Stimulated activated CD4-positive, alpha-beta T cell treated with anti-CD3 and anti-CD28 coated beads, Interleukin-4, amount 100 ng/mL, for 24 hours (primary cell): ENCODE results near the gene ZNFX1.
A peak's percentile ranks its signal among the peaks of the same experiment; 100 is the strongest.
"Not testable (repeated sequence)": the region's sequence is repeated elsewhere in the genome, so short reads cannot be mapped to it uniquely, and the experiment has no call there.

Experiments
- DNase-seq: peaks from one replicate; pipeline ENCODE4 v3.0.0-alpha.2; 2020

ZNFX1 gene

GRCh38 chr20:49247169-49247723, 30.6 kb downstream of the ZNFX1 start:
- no peak for DNase-seq

GRCh38 chr20:49245921-49246740, 31.7 kb downstream of the ZNFX1 start:
- DNase-seq, result peak; percentile 24

- no peak for DNase-seq
These were observed 40.3 kb downstream of the ZNFX1 start for GRCh38 chr20:49237531-49237930.

- no peak for DNase-seq
These were observed 41.6 kb downstream of the ZNFX1 start for GRCh38 chr20:49236301-49236700.

- no peak for DNase-seq
These were observed 43.0 kb downstream of the ZNFX1 start for GRCh38 chr20:49234831-49235230.

DNA sequence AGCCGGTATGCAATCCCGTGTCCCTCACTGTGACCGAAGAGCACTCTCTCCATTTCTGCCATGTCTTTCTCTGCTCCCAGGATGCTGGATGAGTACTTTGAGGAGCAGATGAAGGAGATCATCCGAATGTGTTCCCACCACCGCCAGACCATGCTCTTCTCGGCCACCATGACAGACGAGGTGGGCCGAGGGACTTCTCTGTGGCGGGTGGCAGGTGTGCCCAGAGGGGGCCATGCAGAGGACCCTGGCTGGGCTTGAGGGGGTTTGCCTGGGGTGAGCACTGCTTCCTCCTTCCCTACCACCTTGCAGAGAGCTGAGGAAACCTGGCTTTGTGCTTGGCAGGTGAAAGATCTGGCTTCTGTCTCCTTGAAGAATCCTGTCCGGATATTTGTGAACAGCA, 44.6 kb downstream of the ZNFX1 start:
- no peak for DNase-seq

- no peak for DNase-seq
These were observed 46.4 kb downstream of the ZNFX1 start for GRCh38 chr20:49231471-49231870.

- no peak for DNase-seq
These were observed 47.2 kb downstream of the ZNFX1 start for GRCh38 chr20:49230561-49231133.

- DNase-seq, result no peak
These were observed 47.8 kb downstream of the ZNFX1 start for GRCh38 chr20:49230021-49230420.

DNA sequence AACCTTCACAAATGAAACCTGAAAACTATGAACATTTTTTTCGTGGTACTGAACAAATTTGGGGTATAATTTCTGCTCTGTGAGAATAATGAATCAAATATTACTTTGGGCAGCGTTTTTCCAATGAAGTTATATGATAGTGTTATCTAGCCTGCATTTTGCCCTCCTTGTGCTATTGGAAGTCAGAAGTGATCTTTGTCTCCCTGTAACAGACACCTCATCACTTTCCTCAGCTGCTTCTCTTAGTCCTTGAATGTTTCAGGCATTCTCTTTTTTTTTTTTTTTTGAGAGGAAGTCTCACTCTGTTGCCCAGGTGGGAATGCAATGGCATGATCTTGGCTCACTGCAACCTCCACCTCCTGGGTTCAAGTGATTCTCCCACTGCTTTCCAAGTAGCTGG, 48.5 kb downstream of the ZNFX1 start:
- no peak for DNase-seq

- no peak for DNase-seq
These were observed 49.2 kb downstream of the ZNFX1 start for GRCh38 chr20:49228676-49229075.

GRCh38 chr20:49225896-49226295, 52.0 kb downstream of the ZNFX1 start:
- DNase-seq, result no peak

DNA sequence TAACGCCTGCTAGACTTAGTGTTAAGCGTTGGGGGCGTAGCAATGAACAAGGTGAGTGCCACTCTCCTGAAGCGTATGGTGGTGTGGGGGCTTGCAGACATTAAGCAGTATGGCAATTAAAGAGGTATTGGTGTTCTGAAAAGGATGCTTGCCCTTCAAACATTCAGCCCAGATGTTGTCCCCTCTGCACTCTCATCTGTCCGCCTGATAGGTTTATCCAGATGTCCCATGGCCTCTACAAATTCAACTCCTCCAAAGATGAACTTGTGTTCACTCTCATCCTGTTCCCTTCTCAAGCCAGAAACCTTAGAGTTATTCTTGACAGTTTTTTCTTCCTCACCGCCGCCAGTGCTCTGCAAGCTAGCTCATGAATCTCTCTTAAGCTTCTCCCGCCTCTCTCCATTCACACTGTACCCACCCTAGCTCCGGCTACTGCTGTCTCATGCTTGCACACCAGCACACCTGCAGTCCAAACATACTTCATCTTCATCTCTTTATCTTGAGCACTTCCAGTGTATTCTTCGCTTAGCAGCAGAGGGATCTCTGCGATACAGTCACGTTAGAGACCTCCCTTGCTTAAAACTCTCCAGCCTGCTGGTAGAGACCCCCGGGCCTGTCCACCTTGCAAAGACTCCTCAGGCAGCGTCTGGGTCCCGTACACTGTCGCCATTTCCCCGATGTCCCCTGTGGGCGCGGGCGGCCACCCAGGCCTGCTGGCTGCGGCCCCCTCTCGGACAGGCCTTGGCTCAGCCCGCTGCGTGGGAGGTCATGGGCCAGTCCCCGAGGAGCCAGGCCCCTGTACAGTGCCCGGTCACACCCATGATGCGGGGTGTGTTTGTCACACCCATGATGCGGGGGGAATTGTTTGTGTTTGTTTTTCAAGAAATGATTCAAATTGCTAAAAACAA, 57.7 kb downstream of the ZNFX1 start:
- DNase-seq, result no peak

DNA sequence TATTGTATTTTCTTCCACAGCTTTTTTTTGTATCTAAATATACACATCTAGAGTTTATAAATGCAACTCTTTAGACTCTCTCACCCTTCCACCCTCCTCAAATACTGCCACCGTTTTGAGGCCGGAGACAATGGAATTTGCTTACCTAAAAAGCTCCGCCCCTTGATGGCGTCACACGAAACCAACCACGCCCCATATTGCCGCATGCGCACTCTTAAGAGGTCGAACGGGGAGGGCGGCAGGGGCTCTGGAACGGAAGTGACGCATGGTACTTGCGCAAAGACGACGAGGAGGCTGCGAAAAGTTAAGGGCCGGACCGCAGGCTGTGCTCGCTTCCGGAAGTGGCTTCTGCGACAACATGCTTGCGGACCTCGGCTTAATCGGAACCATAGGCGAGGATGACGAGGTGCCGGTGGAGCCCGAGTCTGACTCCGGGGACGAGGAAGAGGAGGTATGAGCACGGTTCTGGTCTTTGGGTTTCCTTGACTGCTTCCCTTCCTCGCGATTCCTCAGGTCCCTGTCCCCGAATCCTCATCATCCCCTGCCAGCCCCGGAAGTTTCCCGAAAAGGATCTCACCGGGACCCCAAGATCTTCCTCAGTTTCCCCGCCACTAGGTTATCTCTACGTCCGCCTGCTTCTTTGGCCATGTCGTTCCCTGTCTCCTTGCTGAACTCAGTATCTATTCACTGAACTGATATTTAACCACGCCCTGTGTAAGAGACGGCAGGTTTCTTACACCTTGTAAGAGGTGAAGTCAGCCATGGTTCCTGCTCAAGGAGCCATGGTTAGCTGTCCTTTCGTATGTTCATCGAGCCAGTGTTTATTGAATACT, 58.5 kb downstream of the ZNFX1 start, which contains the start of gene DDX27:
TSS of gene DDX27 (plus strand) at position 326 of the 833 bp plus-strand sequence. CDS start at position 359, 33 bp downstream.
- peak; percentile 97 for DNase-seq

- not testable (repeated sequence) for DNase-seq
These were observed 59.1 kb downstream of the ZNFX1 start for GRCh38 chr20:49218739-49219090.

DNA sequence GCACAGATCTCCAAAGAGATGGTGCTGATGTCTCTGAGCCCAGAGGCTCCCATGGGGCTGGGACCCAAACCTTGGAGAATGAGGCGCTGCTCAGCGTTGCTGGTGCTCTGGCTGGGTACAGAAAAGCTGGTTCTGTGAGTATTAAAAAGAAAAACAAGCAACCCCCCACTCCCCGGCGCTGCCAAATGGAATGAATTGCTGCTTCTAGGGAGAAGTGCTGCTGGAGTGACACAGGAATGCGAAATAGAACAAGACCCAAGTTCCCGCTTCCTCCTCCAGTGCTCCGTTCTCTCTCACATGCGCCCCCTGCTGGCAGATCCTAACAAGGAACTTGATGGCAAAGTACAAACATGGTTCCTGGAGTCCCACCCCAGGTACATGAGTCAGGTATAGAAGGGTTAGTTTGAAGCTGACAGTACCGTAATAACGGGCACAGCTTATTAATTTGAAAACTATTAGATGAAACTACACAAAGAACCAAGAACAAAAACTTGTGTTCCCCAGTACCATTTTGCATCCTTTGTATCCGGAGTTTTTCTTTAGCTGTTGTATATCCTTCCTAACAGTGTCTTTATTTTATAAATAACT, 60.8 kb downstream of the ZNFX1 start:
- peak; percentile 97 for DNase-seq

DNA sequence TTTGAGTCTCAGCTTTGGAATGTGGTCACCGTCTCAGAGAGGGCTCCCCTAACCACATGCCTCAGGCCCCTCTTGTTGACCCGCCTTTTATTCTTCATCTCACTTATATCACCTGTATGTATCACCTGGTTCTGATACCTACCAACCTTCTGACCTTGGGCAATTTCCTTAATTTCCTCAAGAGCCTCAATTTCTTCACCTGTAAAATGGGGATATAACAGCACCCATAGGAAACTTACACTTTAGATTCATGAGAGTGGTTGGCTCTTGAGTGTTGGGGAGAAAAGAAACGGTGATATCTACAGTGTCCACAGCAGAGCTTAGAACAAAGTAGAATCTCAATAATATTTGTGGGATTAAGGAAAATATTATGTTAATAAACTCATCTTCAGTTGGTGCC, 62.6 kb downstream of the ZNFX1 start:
- no peak for DNase-seq

DNA sequence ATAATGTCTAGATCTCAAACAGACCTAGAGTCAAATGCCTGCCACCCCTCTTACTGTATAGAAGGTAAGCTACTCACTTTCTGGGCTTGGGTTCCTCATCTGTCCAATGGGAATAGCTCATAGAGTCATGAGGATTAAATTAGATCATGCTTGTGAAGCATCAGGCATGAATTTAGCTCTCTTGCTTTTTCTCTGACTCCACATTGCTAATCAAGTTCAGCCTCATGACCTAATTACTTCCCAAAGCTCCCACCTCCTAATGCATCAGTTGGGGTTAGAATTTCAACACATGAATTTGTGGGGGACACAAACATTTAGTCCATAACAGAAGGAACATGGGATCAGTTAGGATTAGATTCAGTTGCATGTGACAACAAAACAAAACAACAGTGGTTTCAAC, 63.3 kb downstream of the ZNFX1 start:
- DNase-seq, result no peak

DNA sequence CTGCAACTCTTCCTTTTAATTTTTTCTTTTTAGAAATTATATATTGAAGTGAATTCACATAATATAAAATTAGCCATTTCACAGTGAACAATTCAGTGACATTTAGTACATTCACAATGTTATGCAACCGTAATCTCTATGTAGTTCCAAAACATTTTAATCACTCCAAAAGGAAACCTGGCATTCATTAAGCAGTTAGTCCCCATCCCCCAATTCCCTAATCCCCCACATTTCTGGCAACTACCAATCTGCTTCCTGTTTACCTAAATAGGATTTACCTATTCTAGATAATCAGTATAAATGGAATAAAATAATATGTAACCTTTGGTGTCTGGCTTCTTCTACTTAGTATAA, 67.1 kb downstream of the ZNFX1 start:
- no peak for DNase-seq

GRCh38 chr20:49210101-49210756, 67.6 kb downstream of the ZNFX1 start:
- no peak for DNase-seq

GRCh38 chr20:49207076-49207475, 70.8 kb downstream of the ZNFX1 start:
- no peak for DNase-seq
